ENCODE data around the gene ABCA6. TPM values are rescaled to one million over a fixed set of nuclear protein-coding genes. Genes with fewer than 3 reads are reported as not detected.

The ABCA6 gene
- total RNA-seq, 2 experiments from 2014 or later = not detected

- intact Hi-C loops (cut with DNase I, micrococcal nuclease) = no loop called here
- Mint-ChIP-seq H3K27ac (no peak overlapping the region), H3K27me3 (no peaks in the 10 kb centered on the region), H3K4me3 (no peak overlapping the region), H3K9me3 (ENCODE audit: low read depth) (no peaks in the 10 kb centered on the region), H3K4me1 (no peaks in the 10 kb centered on the region), H3K36me3 (ENCODE audit: low read depth) (no peaks in the 10 kb centered on the region)
- ChIA-PET POLR2A (no interaction called here), CTCF (no interaction called here)
- DNase-seq = no peak
- ATAC-seq = no peak
Measured at GRCh38 chr17:69164206-69164605, 22.5 kb upstream of the ABCA6 start.

- Mint-ChIP-seq H3K27ac (no peak overlapping the region), H3K9me3 (ENCODE audit: low read depth) (no peaks in the 10 kb centered on the region), H3K4me3 (no peak overlapping the region), H3K4me1 (no peaks in the 10 kb centered on the region), H3K36me3 (ENCODE audit: low read depth) (no peaks in the 10 kb centered on the region), H3K27me3 (no peaks in the 10 kb centered on the region)
- CTCF ChIA-PET = no interaction called here
- intact Hi-C loops (cut with DNase I, micrococcal nuclease) = no loop called here
- DNase-seq (no peak), ATAC-seq (no peak)
- POLR2A ChIA-PET = no interaction called here
Measured at GRCh38 chr17:69159418-69159817, 17.7 kb upstream of the ABCA6 start.

- no peaks in the 10 kb centered on the region for H3K9me3 Mint-ChIP-seq (ENCODE audit: low read depth)
- no peak for DNase-seq
- intact Hi-C loops (cut with DNase I, micrococcal nuclease) = no loop called here
- no peaks in the 10 kb centered on the region for H3K4me1 Mint-ChIP-seq
- H3K27ac Mint-ChIP-seq = no peak overlapping the region
- no peak for ATAC-seq
- POLR2A ChIA-PET = no interaction called here
- CTCF ChIA-PET = interaction anchor here (0.7 to 0.8 kb wide), 2 partner anchors 13 to 1215 kb away, joined by 3 read pairs; partner anchors contain the start of gene ABCA6
- no peak overlapping the region for H3K4me3 Mint-ChIP-seq
- H3K36me3 Mint-ChIP-seq (ENCODE audit: low read depth) = peaks cover 1% of the 10 kb centered on the region
- no peaks in the 10 kb centered on the region for H3K27me3 Mint-ChIP-seq
Measured at GRCh38 chr17:69154267-69154666, 12.6 kb upstream of the ABCA6 start.

- Mint-ChIP-seq H3K27ac (no peak overlapping the region), H3K4me1 (no peaks in the 10 kb centered on the region), H3K4me3 (no peak overlapping the region), H3K27me3 (no peaks in the 10 kb centered on the region), H3K9me3 (ENCODE audit: low read depth) (no peaks in the 10 kb centered on the region), H3K36me3 (ENCODE audit: low read depth) (peaks cover 1% of the 10 kb centered on the region)
- ChIA-PET POLR2A (no interaction called here), CTCF (no interaction called here)
- intact Hi-C loops (cut with DNase I, micrococcal nuclease) = no loop called here
- DNase-seq (no peak), ATAC-seq (no peak)
Measured at GRCh38 chr17:69150333-69150732, 8.6 kb upstream of the ABCA6 start.

GRCh38 chr17:69147460-69147859, 5.8 kb upstream of the ABCA6 start:
- Mint-ChIP-seq H3K27ac (no peak overlapping the region), H3K36me3 (ENCODE audit: low read depth) (peaks cover 1% of the 10 kb centered on the region), H3K4me1 (no peaks in the 10 kb centered on the region), H3K4me3 (no peak overlapping the region), H3K27me3 (no peaks in the 10 kb centered on the region), H3K9me3 (ENCODE audit: low read depth) (no peaks in the 10 kb centered on the region)
- intact Hi-C loops (cut with DNase I, micrococcal nuclease) = no loop called here
- ChIA-PET CTCF (no interaction called here), POLR2A (no interaction called here)
- ATAC-seq (no peak), DNase-seq (no peak)

GRCh38 chr17:69144331-69145255, 2.9 kb upstream of the ABCA6 start:
- no peak for DNase-seq
- Mint-ChIP-seq H3K27me3 (peaks cover 2% of the 10 kb centered on the region), H3K4me1 (no peaks in the 10 kb centered on the region), H3K9me3 (ENCODE audit: low read depth) (no peaks in the 10 kb centered on the region), H3K27ac (no peak overlapping the region), H3K4me3 (no peak overlapping the region), H3K36me3 (ENCODE audit: low read depth) (no peaks in the 10 kb centered on the region)
- POLR2A ChIA-PET = interaction anchor here (0.6 kb wide), 1 partner anchor 993 kb away, joined by 4 read pairs; no protein-coding TSS in a partner anchor
- ATAC-seq = no peak
- intact Hi-C loops (cut with DNase I, micrococcal nuclease) = no loop called here
- CTCF ChIA-PET = interaction anchor here (0.7 kb wide), 1 partner anchor 762 kb away, joined by 4 read pairs; no protein-coding TSS in a partner anchor

GRCh38 chr17:69143683-69144231, 2.1 kb upstream of the ABCA6 start:
- POLR2A ChIA-PET = no interaction called here
- Mint-ChIP-seq H3K4me3 (no peak overlapping the region), H3K9me3 (ENCODE audit: low read depth) (no peaks in the 10 kb centered on the region), H3K36me3 (ENCODE audit: low read depth) (no peaks in the 10 kb centered on the region), H3K27ac (no peak overlapping the region), H3K27me3 (peaks cover 2% of the 10 kb centered on the region), H3K4me1 (no peaks in the 10 kb centered on the region)
- intact Hi-C loops (cut with DNase I, micrococcal nuclease) = no loop called here
- DNase-seq (no peak), ATAC-seq (no peak)
- CTCF ChIA-PET = no interaction called here

GRCh38 chr17:69143151-69143550, 1.5 kb upstream of the ABCA6 start:
- CTCF ChIA-PET = no interaction called here
- no peak overlapping the region for H3K27ac Mint-ChIP-seq
- no peak overlapping the region for H3K4me3 Mint-ChIP-seq
- intact Hi-C loops (cut with DNase I, micrococcal nuclease) = no loop called here
- no peaks in the 10 kb centered on the region for H3K9me3 Mint-ChIP-seq (ENCODE audit: low read depth)
- no peaks in the 10 kb centered on the region for H3K36me3 Mint-ChIP-seq (ENCODE audit: low read depth)
- no peaks in the 10 kb centered on the region for H3K4me1 Mint-ChIP-seq
- peaks cover 2% of the 10 kb centered on the region for H3K27me3 Mint-ChIP-seq
- ATAC-seq = no peak
- DNase-seq = no peak
- POLR2A ChIA-PET = no interaction called here

- H3K36me3 Mint-ChIP-seq (ENCODE audit: low read depth) = no peaks in the 10 kb centered on the region
- ChIA-PET POLR2A (no interaction called here), CTCF (interaction anchor here (0.9 kb wide), 1 partner anchor 12 kb away, joined by 3 read pairs; no protein-coding TSS in a partner anchor)
- intact Hi-C loops (cut with DNase I, micrococcal nuclease) = no loop called here
- H3K27ac Mint-ChIP-seq = no peak overlapping the region
- peaks cover 2% of the 10 kb centered on the region for H3K27me3 Mint-ChIP-seq
- H3K4me1 Mint-ChIP-seq = no peaks in the 10 kb centered on the region
- no peaks in the 10 kb centered on the region for H3K9me3 Mint-ChIP-seq (ENCODE audit: low read depth)
- ATAC-seq = no peak
- no peak overlapping the region for H3K4me3 Mint-ChIP-seq
- no peak for DNase-seq
Measured at GRCh38 chr17:69142175-69142802, 594 bp upstream of the ABCA6 start.

GRCh38 chr17:69134112-69134511, 7.6 kb downstream of the ABCA6 start:
- H3K4me3 Mint-ChIP-seq = no peak overlapping the region
- DNase-seq (no peak), ATAC-seq (no peak)
- ChIA-PET POLR2A (interaction anchor here (0.8 kb wide), 1 partner anchor 19 kb away, joined by 3 read pairs; no protein-coding TSS in a partner anchor), CTCF (no interaction called here)
- H3K36me3 Mint-ChIP-seq (ENCODE audit: low read depth) = no peaks in the 10 kb centered on the region
- H3K27ac Mint-ChIP-seq = no peak overlapping the region
- H3K27me3 Mint-ChIP-seq = no peaks in the 10 kb centered on the region
- intact Hi-C loops (cut with DNase I, micrococcal nuclease) = no loop called here
- H3K4me1 Mint-ChIP-seq = no peaks in the 10 kb centered on the region
- no peaks in the 10 kb centered on the region for H3K9me3 Mint-ChIP-seq (ENCODE audit: low read depth)

GRCh38 chr17:69130627-69131296, 10.9 kb downstream of the ABCA6 start:
- Mint-ChIP-seq H3K27ac (no peak overlapping the region), H3K27me3 (no peaks in the 10 kb centered on the region), H3K9me3 (ENCODE audit: low read depth) (no peaks in the 10 kb centered on the region), H3K4me1 (no peaks in the 10 kb centered on the region), H3K4me3 (no peak overlapping the region), H3K36me3 (ENCODE audit: low read depth) (no peaks in the 10 kb centered on the region)
- ATAC-seq (no peak), DNase-seq (no peak)
- CTCF ChIA-PET = no interaction called here
- intact Hi-C loops (cut with DNase I, micrococcal nuclease) = no loop called here
- POLR2A ChIA-PET = no interaction called here
